ENCODE results near the gene L2HGDH.

DNA sequence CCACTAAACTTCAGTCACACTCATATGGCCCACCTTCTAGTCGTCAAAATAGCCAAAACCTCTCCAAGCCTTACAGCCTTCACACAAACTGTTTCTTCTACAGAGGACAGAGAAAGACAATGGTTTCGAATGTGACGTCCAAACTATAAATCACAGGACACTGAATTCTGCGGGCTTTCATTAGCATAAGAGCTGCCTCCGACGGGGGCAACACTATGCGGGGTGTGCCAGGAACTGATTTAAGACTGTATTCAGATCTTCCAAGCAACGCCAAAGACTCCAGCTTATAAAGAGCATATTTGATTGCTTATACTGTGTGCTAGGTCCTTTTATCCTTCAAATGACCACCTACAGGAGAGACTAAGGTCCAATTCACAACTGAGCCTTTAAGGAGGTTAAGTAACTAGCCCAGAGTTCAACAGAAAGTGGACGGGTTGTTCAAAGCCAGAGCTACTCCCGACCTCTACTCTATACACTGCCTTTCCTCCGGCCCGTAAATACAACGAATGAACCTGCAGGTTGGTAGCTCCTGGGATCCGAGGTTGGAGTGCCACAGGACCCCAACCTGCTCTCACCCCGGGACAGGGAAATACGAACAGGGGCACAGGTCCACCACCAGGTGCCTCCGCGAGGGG, 575 bp downstream of the L2HGDH start:
- TF ChIP-seq, protein P1, sequence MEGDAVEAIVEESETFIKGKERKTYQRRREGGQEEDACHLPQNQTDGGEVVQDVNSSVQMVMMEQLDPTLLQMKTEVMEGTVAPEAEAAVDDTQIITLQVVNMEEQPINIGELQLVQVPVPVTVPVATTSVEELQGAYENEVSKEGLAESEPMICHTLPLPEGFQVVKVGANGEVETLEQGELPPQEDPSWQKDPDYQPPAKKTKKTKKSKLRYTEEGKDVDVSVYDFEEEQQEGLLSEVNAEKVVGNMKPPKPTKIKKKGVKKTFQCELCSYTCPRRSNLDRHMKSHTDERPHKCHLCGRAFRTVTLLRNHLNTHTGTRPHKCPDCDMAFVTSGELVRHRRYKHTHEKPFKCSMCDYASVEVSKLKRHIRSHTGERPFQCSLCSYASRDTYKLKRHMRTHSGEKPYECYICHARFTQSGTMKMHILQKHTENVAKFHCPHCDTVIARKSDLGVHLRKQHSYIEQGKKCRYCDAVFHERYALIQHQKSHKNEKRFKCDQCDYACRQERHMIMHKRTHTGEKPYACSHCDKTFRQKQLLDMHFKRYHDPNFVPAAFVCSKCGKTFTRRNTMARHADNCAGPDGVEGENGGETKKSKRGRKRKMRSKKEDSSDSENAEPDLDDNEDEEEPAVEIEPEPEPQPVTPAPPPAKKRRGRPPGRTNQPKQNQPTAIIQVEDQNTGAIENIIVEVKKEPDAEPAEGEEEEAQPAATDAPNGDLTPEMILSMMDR (IDR thresholded peaks at IDR 0.05), result no peak
- TF ChIP-seq POLR2A (IDR thresholded peaks at IDR 0.05), result no peak
